Measurements from ENCODE around the gene PNMA8C.
"Not testable (repeated sequence)": the region's sequence is repeated elsewhere in the genome, so short reads cannot be mapped to it uniquely, and the experiment has no call there.

PNMA8C gene

DNA sequence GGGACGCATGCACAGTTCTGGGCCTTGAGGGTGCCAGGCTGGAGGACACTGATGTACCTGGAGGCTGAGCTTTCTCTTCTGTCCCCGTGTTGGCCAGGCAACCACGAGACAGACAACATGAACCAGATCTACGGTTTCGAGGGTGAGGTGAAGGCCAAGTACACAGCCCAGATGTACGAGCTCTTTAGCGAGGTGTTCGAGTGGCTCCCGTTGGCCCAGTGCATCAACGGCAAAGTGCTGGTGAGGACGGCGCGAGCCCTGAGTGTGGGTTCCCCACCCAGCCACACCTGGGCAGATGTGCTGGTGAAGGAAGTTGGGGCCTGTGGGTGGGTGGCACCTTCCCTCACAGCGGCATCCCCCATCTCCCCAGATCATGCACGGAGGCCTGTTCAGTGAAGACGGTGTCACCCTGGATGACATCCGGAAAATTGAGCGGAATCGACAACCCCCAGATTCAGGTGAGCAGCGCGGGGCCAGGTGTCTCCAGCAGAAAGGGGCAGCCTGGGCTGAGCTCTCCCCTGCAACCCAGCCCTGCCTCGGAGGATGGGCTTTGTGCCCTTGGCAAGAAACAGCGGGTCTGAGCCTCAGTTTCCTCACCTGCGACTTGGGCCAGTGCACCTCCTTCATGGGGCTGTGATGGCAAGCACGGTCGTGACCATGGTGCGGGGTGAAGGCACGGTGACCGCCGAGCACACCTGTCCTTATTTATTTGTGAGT is 41.6 kb downstream of the PNMA8C start:
- DNase-seq = no peak

GRCh38 chr19:46386151-46386550 is 42.6 kb downstream of the PNMA8C start:
- DNase-seq = no peak

- DNase-seq = no peak
These were observed 43.1 kb downstream of the PNMA8C start for GRCh38 chr19:46385636-46386035.

DNA sequence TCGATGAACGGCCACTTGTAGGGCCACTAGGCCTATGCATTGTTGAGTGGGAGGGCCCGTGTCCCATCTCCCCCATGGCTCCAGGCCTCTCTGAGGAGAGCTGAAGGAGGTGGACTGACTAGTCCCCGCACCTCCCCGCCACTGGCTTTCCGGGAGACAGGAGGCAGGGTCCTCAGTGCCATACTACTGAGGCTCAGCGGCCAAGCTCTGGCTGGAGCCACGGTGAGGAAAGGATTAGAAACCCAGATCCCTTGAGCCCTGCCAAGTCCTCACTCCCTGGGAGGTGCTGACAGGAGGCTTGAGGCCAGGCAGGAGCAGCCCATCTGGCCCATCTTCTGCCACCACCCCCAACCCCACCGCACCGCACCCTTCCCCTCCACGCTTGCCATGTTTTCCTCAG is 44.3 kb downstream of the PNMA8C start:
- DNase-seq = no peak

- DNase-seq = no peak
These were observed 44.9 kb downstream of the PNMA8C start for GRCh38 chr19:46383846-46384245.

DNA sequence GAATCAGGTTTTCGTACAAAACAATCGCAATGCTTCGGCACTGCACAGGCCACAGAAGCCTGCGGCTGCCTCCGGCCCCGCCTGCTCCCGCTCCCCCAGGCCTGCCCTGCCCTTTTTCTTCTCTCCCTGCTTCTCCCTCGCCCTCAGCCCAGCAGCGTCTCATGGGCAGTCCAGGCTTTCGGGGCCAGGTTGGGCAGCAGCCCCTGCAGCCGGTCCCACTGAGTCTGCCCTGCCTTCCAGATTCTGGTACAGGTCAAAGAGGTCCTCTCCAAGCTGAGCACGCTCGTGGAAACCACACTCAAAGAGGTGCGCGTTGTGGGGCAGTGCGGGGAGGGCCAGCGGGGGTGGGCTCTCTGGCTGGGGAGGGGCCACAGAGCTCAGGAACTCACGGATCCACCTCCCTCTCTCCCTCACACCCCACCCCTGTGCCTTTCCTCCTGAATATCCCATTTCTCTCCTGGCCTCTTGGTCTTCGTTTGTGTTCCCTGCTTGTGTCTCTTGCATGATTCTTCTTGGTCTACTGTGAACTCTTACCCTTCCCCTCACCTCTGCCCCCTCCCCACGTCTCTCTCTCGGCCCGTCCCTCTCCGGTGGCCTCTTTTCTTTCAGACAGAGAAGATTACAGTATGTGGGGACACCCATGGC is 45.4 kb downstream of the PNMA8C start:
- no peak for DNase-seq

- no peak for DNase-seq
These were observed 46.9 kb downstream of the PNMA8C start for GRCh38 chr19:46381756-46382345.

GRCh38 chr19:46381346-46381745 is 47.4 kb downstream of the PNMA8C start:
- no peak for DNase-seq

- DNase-seq = no peak
These were observed 48.0 kb downstream of the PNMA8C start for GRCh38 chr19:46380690-46381089.

GRCh38 chr19:46378268-46378667 is 50.5 kb downstream of the PNMA8C start:
- no peak for DNase-seq

DNA sequence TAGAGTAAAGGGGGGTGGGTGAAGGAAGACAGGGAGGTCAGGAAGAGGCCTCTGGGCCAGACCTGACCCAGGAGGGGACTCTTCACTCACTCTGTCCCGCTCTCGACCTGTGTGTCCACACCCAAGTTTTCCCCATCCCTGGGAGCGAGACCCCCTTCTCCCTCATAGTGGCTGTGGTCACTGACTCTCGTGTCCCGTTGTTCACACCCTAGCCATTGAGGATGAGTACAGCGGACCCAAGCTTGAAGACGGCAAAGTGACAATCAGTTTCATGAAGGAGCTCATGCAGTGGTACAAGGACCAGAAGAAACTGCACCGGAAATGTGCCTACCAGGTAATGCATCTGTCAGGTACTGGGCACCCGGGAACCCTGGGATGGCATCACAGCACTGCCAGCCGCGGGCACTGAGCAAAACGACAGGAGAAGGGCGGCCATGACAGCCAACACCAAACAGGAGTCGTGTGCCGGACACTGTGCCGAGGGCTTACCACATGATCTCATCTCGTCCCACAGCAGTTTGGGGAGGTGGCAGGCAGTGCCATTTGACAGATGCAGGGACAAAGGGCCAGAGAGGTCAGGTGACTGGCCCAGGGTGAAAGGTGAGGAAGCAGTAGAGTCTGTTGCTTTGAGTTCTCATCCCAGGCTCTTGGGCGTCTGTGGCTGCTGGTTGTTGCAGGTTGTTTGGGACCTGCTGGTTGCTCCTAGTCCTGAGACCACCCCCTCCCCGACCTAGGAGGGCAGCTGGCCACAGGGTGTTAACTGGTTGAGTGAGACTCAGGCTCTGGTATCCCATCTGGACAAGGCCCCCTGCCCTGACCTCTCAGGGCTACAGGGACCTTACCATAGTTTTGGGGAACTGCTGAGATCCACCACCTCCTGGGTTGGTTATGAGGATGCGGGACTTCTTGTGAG is 52.2 kb downstream of the PNMA8C start:
- no peak for DNase-seq

DNA sequence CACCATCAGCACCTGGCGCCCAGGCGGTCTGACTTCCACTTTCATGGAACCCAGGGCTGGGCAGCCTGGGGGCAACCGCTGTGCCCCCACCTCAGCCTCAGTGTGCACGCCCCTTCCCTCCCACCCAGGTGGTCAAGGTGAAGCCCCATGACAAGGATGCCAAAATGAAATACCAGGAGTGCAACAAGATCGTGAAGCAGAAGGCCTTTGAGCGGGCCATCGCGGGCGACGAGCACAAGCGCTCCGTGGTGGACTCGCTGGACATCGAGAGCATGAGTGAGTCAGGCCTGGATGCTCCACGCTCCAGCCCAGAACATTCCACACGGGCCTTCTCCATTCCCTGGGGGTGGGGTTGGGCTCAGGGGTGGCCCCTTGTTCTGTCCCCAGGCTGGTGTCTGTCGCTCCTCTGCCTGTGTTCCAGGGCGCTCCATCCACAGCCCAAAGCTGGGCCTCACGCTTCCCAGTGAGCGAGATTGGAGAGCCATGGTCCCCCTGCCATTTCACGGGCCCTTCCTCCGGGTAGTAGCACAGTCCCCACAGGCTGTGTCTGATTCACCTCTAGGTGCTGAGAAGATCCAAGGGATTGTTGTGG is 53.2 kb downstream of the PNMA8C start:
- not testable (repeated sequence) for DNase-seq
